Endothelial cell (in vitro differentiated cells): ENCODE measurements around the gene BHLHA15. TPM values are rescaled to one million over a fixed set of nuclear protein-coding genes. Genes with fewer than 3 reads are reported as not detected.

Experiments used
- DNase-seq: peaks from one replicate; pipeline ENCODE4 v3.0.0; 2021; ENCODE audit warnings: low spot score
- H3K27ac Mint-ChIP-seq: one replicate; pipeline ENCODE4 v1.8.0; 2021; ENCODE audit warnings: mixed read lengths, inconsistent platforms; ENCODE audit not compliant: unreplicated experiment
- H3K27me3 Mint-ChIP-seq: one replicate; pipeline ENCODE4 v1.8.0; 2021; ENCODE audit warnings: mild to moderate bottlenecking, moderate library complexity, mixed read lengths, inconsistent platforms; ENCODE audit not compliant: unreplicated experiment
- H3K36me3 Mint-ChIP-seq: one replicate; pipeline ENCODE4 v1.8.0; 2021; ENCODE audit warnings: mild to moderate bottlenecking, low read depth, mixed read lengths, inconsistent platforms; ENCODE audit not compliant: unreplicated experiment
- H3K4me1 Mint-ChIP-seq: one replicate; pipeline ENCODE4 v1.8.0; 2021; ENCODE audit warnings: mild to moderate bottlenecking, mixed read lengths, inconsistent platforms; ENCODE audit not compliant: unreplicated experiment
- H3K4me3 Mint-ChIP-seq: one replicate; pipeline ENCODE4 v1.8.0; 2021; ENCODE audit warnings: mild to moderate bottlenecking, mixed read lengths, inconsistent platforms; ENCODE audit not compliant: unreplicated experiment
- H3K9me3 Mint-ChIP-seq: one replicate; pipeline ENCODE4 v1.8.0; 2021; ENCODE audit warnings: mixed read lengths, inconsistent platforms; ENCODE audit not compliant: unreplicated experiment
- CTCF ChIP-seq: fragments of 200-600 bp; sonication (generic); IDR thresholded peaks from one replicate; pipeline ENCODE4 v1.5.0; 2021; ENCODE audit warnings: antibody characterized with exemption; ENCODE audit not compliant: unreplicated experiment
- total RNA-seq: library from RNA; stranded (reverse); fragmentation: NEBNext Ultra II Directional; extraction: Animal tissue kit (Norgen Biotek cat#: 25700); gene quantifications from one replicate; pipeline ENCODE4 v1.2.1, GENCODE V29; 2021; ENCODE audit not compliant: unreplicated experiment

Gene BHLHA15
- total RNA-seq, 1 donor from 2014 or later, result 1.2 TPM

DNA sequence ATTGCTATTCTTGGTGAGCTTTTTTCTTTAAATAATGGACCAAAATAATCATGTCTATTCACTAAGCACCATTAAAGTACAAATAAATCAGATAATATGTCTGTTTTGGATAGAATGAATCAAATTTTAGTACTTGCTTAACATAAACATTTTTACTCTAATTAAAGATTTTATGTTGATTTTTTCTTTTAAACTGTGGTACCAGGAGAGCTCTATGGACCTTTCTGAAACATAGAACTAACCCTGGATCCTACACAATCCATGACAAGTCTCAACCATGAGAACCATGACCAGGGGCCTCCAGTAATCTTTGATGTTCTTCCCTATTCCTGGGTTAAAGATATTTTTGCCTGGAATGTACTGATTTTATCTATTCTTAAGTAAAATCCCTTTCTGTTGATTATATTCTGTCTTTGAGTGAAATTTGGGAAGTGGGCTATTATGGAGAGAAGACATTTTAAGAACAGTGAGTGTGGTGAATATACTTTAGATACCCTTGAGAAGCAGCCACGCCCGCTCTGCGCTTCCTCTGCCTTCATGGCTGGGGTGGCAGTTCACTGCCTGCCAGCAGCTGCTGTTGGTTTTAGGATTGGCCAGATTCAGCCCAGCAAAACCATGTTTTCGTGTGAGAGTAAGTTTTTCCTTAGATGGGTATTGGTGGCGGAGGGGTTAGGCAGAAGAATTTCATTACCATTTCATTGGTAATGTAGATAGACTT is 42.2 kb upstream of the BHLHA15 start:
- no peak for TF ChIP-seq CTCF
- no peak for DNase-seq
- peaks cover 22% of the 10 kb centered on the region for H3K36me3 Mint-ChIP-seq
- H3K9me3 Mint-ChIP-seq, result no peaks in the 10 kb centered on the region
- H3K27me3 Mint-ChIP-seq, result peaks cover 7% of the 10 kb centered on the region
- no peak overlapping the region for H3K4me3 Mint-ChIP-seq
- H3K4me1 Mint-ChIP-seq, result peaks cover 3% of the 10 kb centered on the region
- no peak overlapping the region for H3K27ac Mint-ChIP-seq

DNA sequence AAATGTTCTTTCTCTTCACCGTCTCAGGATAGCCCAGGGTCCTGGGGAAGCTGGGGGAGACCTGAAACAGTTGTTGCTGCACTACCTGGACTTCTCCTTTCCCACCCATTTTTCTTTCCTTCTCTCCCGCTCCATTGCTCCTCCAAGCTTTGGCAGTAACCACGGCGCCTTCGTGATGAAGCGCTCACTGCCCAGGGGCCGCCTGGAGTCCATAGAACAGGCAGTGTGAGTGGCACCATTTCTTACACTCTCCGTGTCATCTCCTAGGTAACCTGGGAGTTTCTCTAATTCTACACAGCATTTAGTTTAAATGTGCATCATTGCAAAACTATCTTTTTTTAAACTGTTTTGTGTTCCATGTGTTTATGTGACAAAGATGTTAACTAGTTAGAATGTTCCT is 40.3 kb upstream of the BHLHA15 start:
- H3K4me3 Mint-ChIP-seq, result no peak overlapping the region
- no peaks in the 10 kb centered on the region for H3K9me3 Mint-ChIP-seq
- peaks cover 5% of the 10 kb centered on the region for H3K27me3 Mint-ChIP-seq
- peaks cover 23% of the 10 kb centered on the region for H3K36me3 Mint-ChIP-seq
- DNase-seq, result no peak
- peaks cover 3% of the 10 kb centered on the region for H3K4me1 Mint-ChIP-seq
- no peak overlapping the region for H3K27ac Mint-ChIP-seq
- TF ChIP-seq CTCF, result no peak

DNA sequence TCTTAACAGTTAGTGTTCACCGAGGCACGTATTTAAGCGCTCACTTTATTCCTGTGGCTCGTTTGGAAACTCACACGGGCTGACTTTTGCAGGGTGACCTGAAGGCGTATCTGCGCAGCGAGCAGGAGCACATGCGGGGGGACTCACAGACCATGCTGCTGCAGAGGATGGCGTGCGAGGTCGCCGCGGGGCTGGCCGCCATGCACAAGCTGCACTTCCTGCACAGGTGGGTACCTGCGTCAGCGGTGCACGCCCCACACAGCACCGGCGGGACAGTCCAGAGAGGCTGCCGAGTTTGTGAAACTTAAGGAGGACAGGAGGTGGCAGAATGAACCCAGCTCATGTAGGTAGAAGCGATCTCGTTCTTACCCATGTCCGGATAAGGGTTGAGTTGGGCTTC is 39.8 kb upstream of the BHLHA15 start:
- no peak overlapping the region for H3K27ac Mint-ChIP-seq

GRCh38 chr7:98174334-98175259 is 36.6 kb upstream of the BHLHA15 start:
- H3K36me3 Mint-ChIP-seq, result peaks cover 24% of the 10 kb centered on the region
- H3K9me3 Mint-ChIP-seq, result no peaks in the 10 kb centered on the region
- H3K27me3 Mint-ChIP-seq, result peaks cover 2% of the 10 kb centered on the region
- TF ChIP-seq CTCF, result no peak
- H3K27ac Mint-ChIP-seq, result no peak overlapping the region
- DNase-seq, result no peak
- peaks cover 10% of the 10 kb centered on the region for H3K4me1 Mint-ChIP-seq
- H3K4me3 Mint-ChIP-seq, result no peak overlapping the region

More for the DNA sequence above, 39.8 kb upstream of the BHLHA15 start:
- peaks cover 5% of the 10 kb centered on the region for H3K27me3 Mint-ChIP-seq
- H3K36me3 Mint-ChIP-seq, result peaks cover 21% of the 10 kb centered on the region
- no peak for TF ChIP-seq CTCF
- no peaks in the 10 kb centered on the region for H3K9me3 Mint-ChIP-seq
- no peak for DNase-seq
- H3K4me3 Mint-ChIP-seq, result peak overlapping the region; percentile 53
- peaks cover 3% of the 10 kb centered on the region for H3K4me1 Mint-ChIP-seq
